Urothelium cell line (cell line): Measurements from ENCODE around the gene RHBDF2.

ENCODE experiments used
- DNase-seq: peaks from one replicate; pipeline ENCODE4 v3.0.0; 2011; ENCODE audit warnings: low spot score, mixed read lengths
- FAIRE-seq: peaks from 2 replicates; lab custom pipeline; 2011; peaks lifted over from hg19 to GRCh38; lab: Jason Lieb, UNC

The RHBDF2 gene

GRCh38 chr17:76441686-76442340, 59.4 kb downstream of the RHBDF2 start:
- DNase-seq, result no peak
- FAIRE-seq, result no peak

- no peak for DNase-seq
- no peak for FAIRE-seq
Measured at GRCh38 chr17:76440751-76441362, 60.4 kb downstream of the RHBDF2 start.

- FAIRE-seq, result no peak
- DNase-seq, result no peak
Measured at GRCh38 chr17:76439314-76439928, 61.8 kb downstream of the RHBDF2 start.

- FAIRE-seq (no peak), DNase-seq (no peak)
Measured at GRCh38 chr17:76438906-76439305, 62.3 kb downstream of the RHBDF2 start.

- no peak for FAIRE-seq
- no peak for DNase-seq
Measured at GRCh38 chr17:76437467-76438402, 63.5 kb downstream of the RHBDF2 start.

GRCh38 chr17:76435751-76436150, 65.5 kb downstream of the RHBDF2 start:
- FAIRE-seq, result no peak

GRCh38 chr17:76434870-76435269, 66.4 kb downstream of the RHBDF2 start:
- DNase-seq (no peak), FAIRE-seq (no peak)

More at GRCh38 chr17:76435751-76436150, 65.5 kb downstream of the RHBDF2 start:
- DNase-seq, result no peak

GRCh38 chr17:76433693-76434092, 67.5 kb downstream of the RHBDF2 start:
- FAIRE-seq, result no peak

GRCh38 chr17:76432712-76433336, 68.4 kb downstream of the RHBDF2 start:
- no peak for DNase-seq
- peak; percentile 77 for FAIRE-seq

More at GRCh38 chr17:76433693-76434092, 67.5 kb downstream of the RHBDF2 start:
- DNase-seq, result no peak

- DNase-seq (no peak), FAIRE-seq (no peak)
Measured at GRCh38 chr17:76432004-76432403, 69.2 kb downstream of the RHBDF2 start.

GRCh38 chr17:76431509-76431908, 69.7 kb downstream of the RHBDF2 start:
- no peak for DNase-seq
- FAIRE-seq, result no peak

GRCh38 chr17:76428511-76428910, 72.7 kb downstream of the RHBDF2 start:
- DNase-seq, result no peak
- FAIRE-seq, result no peak

- DNase-seq (no peak), FAIRE-seq (no peak)
Measured at GRCh38 chr17:76427501-76428231, 73.6 kb downstream of the RHBDF2 start.

- FAIRE-seq (no peak), DNase-seq (no peak)
Measured at GRCh38 chr17:76426853-76427252, 74.4 kb downstream of the RHBDF2 start.

GRCh38 chr17:76422860-76423259, 78.4 kb downstream of the RHBDF2 start:
- no peak for DNase-seq
- no peak for FAIRE-seq

GRCh38 chr17:76422406-76422805, 78.8 kb downstream of the RHBDF2 start:
- DNase-seq (no peak), FAIRE-seq (no peak)

GRCh38 chr17:76421044-76421407, 80.2 kb downstream of the RHBDF2 start:
- DNase-seq (no peak), FAIRE-seq (no peak)
